H1 (cell line): ENCODE results near the gene RNF157. TPM values are rescaled to one million over a fixed set of nuclear protein-coding genes. Genes with fewer than 3 reads are reported as not detected.

Source experiments
- CTCF ChIA-PET: fragments of 300-600 bp; sonication (Branson Sonifier 250); formaldehyde crosslinking; loops from one replicate; lab custom pipeline; 2021; ENCODE audit not compliant: partially characterized antibody; lab: Charles Lee
- POLR2A ChIA-PET: fragments of 300-600 bp; sonication (Branson Sonifier 250); formaldehyde crosslinking; loops from one replicate; lab custom pipeline; 2021; ENCODE audit warnings: inconsistent platforms; ENCODE audit not compliant: partially characterized antibody; lab: Charles Lee
- DNase-seq, 2 experiments: peaks; one replicate each; pipeline versions ENCODE4 v3.0.0 to v3.0.0-alpha.2; 2010 to 2022; ENCODE audit warnings: low spot score in 2 of 2, low read depth in 1 of 2, mixed read lengths in 1 of 2
- FAIRE-seq: peaks from 2 replicates; lab custom pipeline; 2011; peaks lifted over from hg19 to GRCh38; lab: Jason Lieb, UNC
- H2AFZ ChIP-seq: 2 replicates; pipeline ENCODE4 v1.8.1; 2012; ENCODE audit warnings: low read length, inconsistent platforms
- H2AK5ac ChIP-seq: 2 replicates; pipeline ENCODE4 v1.6.1; 2013; ENCODE audit warnings: low read depth, low read length
- H2BK120ac ChIP-seq: replicated peaks from 2 replicates; pipeline ENCODE3; 2013; ENCODE audit warnings: low read depth, low read length, inconsistent platforms
- H2BK12ac ChIP-seq: 2 replicates; pipeline ENCODE4 v1.6.1; 2013; ENCODE audit warnings: low read depth, low read length
- H2BK15ac ChIP-seq: 2 replicates; pipeline ENCODE4 v1.6.1; 2013; ENCODE audit warnings: low read length
- H2BK20ac ChIP-seq: 2 replicates; pipeline ENCODE4 v1.6.1; 2013; ENCODE audit warnings: low read length
- H2BK5ac ChIP-seq: 2 replicates; pipeline ENCODE4 v1.6.1; 2013; ENCODE audit warnings: low read depth, low read length
- H3K14ac ChIP-seq: 2 replicates; pipeline ENCODE4 v1.6.1; 2013; ENCODE audit warnings: inconsistent platforms; ENCODE audit not compliant: insufficient read length
- H3K18ac ChIP-seq: 2 replicates; pipeline ENCODE4 v1.6.1; 2013; ENCODE audit warnings: low read length; ENCODE audit errors: extremely low read depth
- H3K23ac ChIP-seq: 2 replicates; pipeline ENCODE4 v1.6.1; 2013; ENCODE audit warnings: inconsistent platforms; ENCODE audit not compliant: insufficient read length
- H3K23me2 ChIP-seq: 2 replicates; pipeline ENCODE4 v1.6.1; 2013; ENCODE audit warnings: low read depth, low read length
- H3K27ac ChIP-seq: 2 replicates; pipeline ENCODE4 v1.6.1; 2011; ENCODE audit warnings: low read depth, low read length, inconsistent platforms
- H3K27me3 ChIP-seq, 4 experiments: replicated peaks in 1 of 4; 1 replicate in 1 of 4; 2 replicates in 3 of 4; pipeline versions ENCODE4 v1.6.1 to v1.8.1; 2011 to 2013; ENCODE audit warnings: low read length in 3 of 4, mild to moderate bottlenecking in 3 of 4, inconsistent platforms in 2 of 4, mixed read lengths in 2 of 4, moderate library complexity in 1 of 4; ENCODE audit not compliant: control insufficient read depth in 3 of 4, insufficient read depth in 3 of 4; ENCODE audit errors: extremely low read depth in 1 of 4
- H3K36me3 ChIP-seq, 4 experiments: 2 replicates each; pipeline versions ENCODE4 v1.6.1 to v1.8.1; 2011 to 2013; ENCODE audit warnings: mild to moderate bottlenecking in 4 of 4, low read length in 3 of 4, moderate library complexity in 2 of 4, control low read depth in 1 of 4, inconsistent platforms in 1 of 4; ENCODE audit not compliant: insufficient read depth in 4 of 4, control insufficient read depth in 2 of 4
- H3K4ac ChIP-seq: replicated peaks from 2 replicates; pipeline ENCODE3; 2013; ENCODE audit warnings: low read length, low read depth, mixed read lengths, inconsistent platforms; ENCODE audit not compliant: insufficient read length
- H3K4me1 ChIP-seq, 4 experiments: replicated peaks in 1 of 4; 1 replicate in 1 of 4; 2 replicates in 3 of 4; pipeline versions ENCODE4 v1.6.1 to v1.8.1; 2011 to 2013; ENCODE audit warnings: low read length in 3 of 4, inconsistent platforms in 2 of 4, mixed read lengths in 1 of 4; ENCODE audit not compliant: insufficient read depth in 4 of 4, control insufficient read depth in 3 of 4
- H3K4me2 ChIP-seq, 2 experiments: 2 replicates each; pipeline versions ENCODE4 v1.6.1 to v1.8.1; 2011 to 2013; ENCODE audit warnings: low read depth in 2 of 2, low read length in 2 of 2, control low read depth in 1 of 2, inconsistent platforms in 1 of 2, mild to moderate bottlenecking in 1 of 2; ENCODE audit not compliant: insufficient read depth in 1 of 2
- H3K4me3 ChIP-seq, 4 experiments: fragments of 200-600, 300-600 bp in 1 of 4; sonication (generic), shearing (Covaris generic), sonication (Bioruptor Twin) in 1 of 4; 2 replicates each; pipeline versions ENCODE4 v1.5.1 to v1.8.1; 2011 to 2016; ENCODE audit warnings: low read length in 4 of 4, low read depth in 3 of 4, control low read depth in 2 of 4, inconsistent platforms in 2 of 4, mild to moderate bottlenecking in 2 of 4, mixed read lengths in 1 of 4, moderate library complexity in 1 of 4; ENCODE audit not compliant: insufficient read depth in 2 of 4; ENCODE audit errors: extremely low read depth in 1 of 4
- H3K56ac ChIP-seq: replicated peaks from 2 replicates; pipeline ENCODE3; 2013; ENCODE audit warnings: low read depth, mild to moderate bottlenecking, mixed read lengths, low read length, inconsistent platforms; ENCODE audit not compliant: insufficient read length
- H3K79me1 ChIP-seq: 2 replicates; pipeline ENCODE4 v1.6.1; 2013; ENCODE audit warnings: low read depth, low read length, control low read depth
- H3K79me2 ChIP-seq, 2 experiments: 2 replicates each; pipeline versions ENCODE4 v1.6.1 to v1.8.1; 2012 to 2013; ENCODE audit warnings: low read length in 2 of 2, mild to moderate bottlenecking in 2 of 2, inconsistent platforms in 1 of 2; ENCODE audit not compliant: insufficient read depth in 2 of 2, control insufficient read depth in 1 of 2
- H3K9ac ChIP-seq, 4 experiments: replicated peaks in 1 of 4; 1 replicate in 1 of 4; 2 replicates in 3 of 4; pipeline versions ENCODE4 v1.6.1 to v1.8.1; 2011 to 2013; ENCODE audit warnings: low read depth in 3 of 4, low read length in 3 of 4, control low read depth in 2 of 4, mild to moderate bottlenecking in 2 of 4, moderate library complexity in 2 of 4, inconsistent platforms in 1 of 4; ENCODE audit errors: extremely low read depth in 1 of 4
- H3K9me3 ChIP-seq, 2 experiments: 2 replicates each; pipeline versions ENCODE4 v1.6.1 to v1.8.1; 2012 to 2013; ENCODE audit warnings: mild to moderate bottlenecking in 2 of 2, moderate library complexity in 2 of 2, control low read depth in 1 of 2, inconsistent platforms in 1 of 2, low read depth in 1 of 2, low read length in 1 of 2, mixed read lengths in 1 of 2; ENCODE audit not compliant: insufficient read depth in 2 of 2
- H4K20me1 ChIP-seq, 2 experiments: replicated peaks in 1 of 2; 2 replicates each; pipeline versions ENCODE3 to v1.8.1; 2011 to 2013; ENCODE audit warnings: inconsistent platforms in 2 of 2, low read length in 2 of 2, mild to moderate bottlenecking in 1 of 2; ENCODE audit not compliant: insufficient read depth in 2 of 2, control insufficient read depth in 1 of 2
- H4K5ac ChIP-seq: 2 replicates; pipeline ENCODE4 v1.6.1; 2013; ENCODE audit warnings: low read length, low read depth, mixed read lengths, inconsistent platforms; ENCODE audit not compliant: insufficient read length
- H4K8ac ChIP-seq: 2 replicates; pipeline ENCODE4 v1.8.0; 2013; ENCODE audit warnings: mild to moderate bottlenecking, moderate library complexity, low read length, inconsistent platforms; ENCODE audit not compliant: insufficient read depth; ENCODE audit errors: extremely low read depth
- H4K91ac ChIP-seq: replicated peaks from 2 replicates; pipeline ENCODE3; 2013; ENCODE audit warnings: low read length, mixed read lengths, inconsistent platforms; ENCODE audit not compliant: insufficient read length
- BACH1 ChIP-seq: IDR thresholded peaks from 2 replicates; pipeline ENCODE4 v1.6.1; 2012; ENCODE audit warnings: low read length, improper control_type of control experiment
- CBX8 ChIP-seq: fragments of 300-800, 300-1000 bp; sonication (generic); IDR thresholded peaks from 2 replicates; pipeline ENCODE4 v1.7.1; 2016; ENCODE audit warnings: low read depth, low read length, borderline replicate concordance
- CEBPB ChIP-seq: IDR thresholded peaks from 2 replicates; pipeline ENCODE4 v1.6.1; 2012; ENCODE audit warnings: low read depth, low read length
- CHD1 ChIP-seq: IDR thresholded peaks from 2 replicates; pipeline ENCODE4 v1.6.1; 2012; ENCODE audit warnings: low read depth, low read length, improper control_type of control experiment
- EGR1 ChIP-seq: IDR thresholded peaks from 2 replicates; pipeline ENCODE4 v1.6.1; 2011; ENCODE audit warnings: low read depth, low read length, borderline replicate concordance
- HDAC6 ChIP-seq: IDR thresholded peaks from one replicate; pipeline ENCODE4 v1.7.1; 2012; ENCODE audit warnings: low read depth, mild to moderate bottlenecking, inconsistent platforms, low read length, moderate library complexity
- JUND ChIP-seq: IDR thresholded peaks from 2 replicates; pipeline ENCODE4 v1.6.1; 2011; ENCODE audit warnings: mild to moderate bottlenecking, improper control_type of control experiment, low read length
- POU5F1 ChIP-seq: IDR thresholded peaks from 2 replicates; pipeline ENCODE4 v1.6.1; 2011; ENCODE audit warnings: low read depth, mild to moderate bottlenecking, low read length, moderate library complexity
- SP4 ChIP-seq: IDR thresholded peaks from 2 replicates; pipeline ENCODE4 v1.6.1; 2012; ENCODE audit warnings: low read length, inconsistent platforms
- SRF ChIP-seq: IDR thresholded peaks from 2 replicates; pipeline ENCODE4 v1.6.1; 2011; ENCODE audit warnings: mild to moderate bottlenecking, low read depth, low read length, moderate library complexity
- TEAD4 ChIP-seq: IDR thresholded peaks from 2 replicates; pipeline ENCODE4 v1.6.1; 2012; ENCODE audit warnings: low read depth, low read length, inconsistent platforms, mixed read lengths
- ZNF274 ChIP-seq: IDR thresholded peaks from 2 replicates; pipeline ENCODE4 v1.7.0; 2012; ENCODE audit warnings: low read length, borderline replicate concordance; ENCODE audit errors: extremely low read depth
- WGBS, 2 experiments: shearing (Covaris generic) in 1 of 2; methylation state at CpG; one replicate each; pipeline versions ENCODE4 v1.1.6 to v1.1.7; 2013 to 2015; ENCODE audit warnings: low lambda C conversion rate in 2 of 2, mixed read lengths in 2 of 2, inconsistent platforms in 1 of 2, low coverage in 1 of 2, missing lambda C conversion rate in 1 of 2; ENCODE audit not compliant: insufficient replicate concordance in 2 of 2, insufficient coverage in 1 of 2, insufficient read length in 1 of 2; ENCODE audit errors: extremely low coverage in 1 of 2, missing lambda C conversion rate in 1 of 2; 5-methylcytosine and 5-hydroxymethylcytosine counted together
- polyA plus RNA-seq, 7 experiments: library from polyadenylated mRNA; depleted of rRNA in 3 of 7; stranded (reverse) in 5 of 7; unstranded in 2 of 7; fragments of >200 nt in 5 of 7; fragments of 200-250 nt in 2 of 7; gene quantifications; 1 replicate in 5 of 7; 2 replicates in 1 of 7; 4 replicates in 1 of 7; pipeline versions ENCODE4 v1.2.1 to v1.2.3, GENCODE V29; 2011 to 2013; ENCODE audit warnings: missing spikeins in 2 of 7, mixed read lengths in 2 of 7
- total RNA-seq: library from RNA; stranded (reverse); fragmentation: NEBNext Ultra II Directional; extraction: Animal tissue kit (Norgen Biotek cat#: 25700); gene quantifications from 2 replicates; pipeline ENCODE4 v1.2.1, GENCODE V29; 2021

The RNF157 gene
- total and polyA plus RNA-seq, 2 of the 8 experiments (the other 6 are each of a cell fraction or from before 2014, with no cell fraction given), result 13.4 to 16.7 TPM

GRCh38 chr17:76179496-76180467, 60.5 kb downstream of the RNF157 start:
- FAIRE-seq (no peak), DNase-seq (no peak)
- Histone ChIP-seq H3K4me1 (peaks cover 0 to 4% (median 0%) of the 10 kb centered on the region in 4 experiments; a peak in 2 of 7 replicates), H2BK120ac (no peak overlapping the region), H3K14ac (no peak overlapping the region), H2BK20ac (no peak overlapping the region), H4K8ac (peak overlapping the region; percentile 28; the same call in 1 of the 2 replicates), H3K9me3 (no peaks in the 10 kb centered on the region), H3K4me3 (no peak overlapping the region), H3K23me2 (no peaks in the 10 kb centered on the region), H2BK5ac (no peak overlapping the region), H3K56ac (no peak overlapping the region), H4K91ac (no peak overlapping the region), H3K4ac (no peak overlapping the region), H2AFZ (no peak overlapping the region), H3K27me3 (no peaks in the 10 kb centered on the region; a peak in 1 of 7 replicates), H3K9ac (no peak overlapping the region), H3K79me2 (no peaks in the 10 kb centered on the region), H2AK5ac (no peak overlapping the region), H3K18ac (no peak overlapping the region), H4K20me1 (no peaks in the 10 kb centered on the region), H3K4me2 (no peak overlapping the region), H2BK15ac (no peak overlapping the region), H3K36me3 (no peaks in the 10 kb centered on the region; a peak in 1 of 8 replicates), H4K5ac (no peak overlapping the region), H3K23ac (no peak overlapping the region), H2BK12ac (no peak overlapping the region), H3K27ac (no peak overlapping the region), H3K79me1 (no peaks in the 10 kb centered on the region)
- 89% methylated on average over 6 of the region's 6 CpGs; no CpG with 5 or more reads in 1 of the 2 experiments for WGBS, 2 experiments
- POLR2A ChIA-PET, result interaction anchor here (1.2 to 1.9 kb wide), 6 partner anchors 16 to 59 kb away, joined by 3 to 5 read pairs (median 4); no protein-coding TSS in a partner anchor
- CTCF ChIA-PET, result interaction anchor here (0.6 to 23.7 kb wide), 22 partner anchors 11 to 377 kb away, joined by 3 to 425 read pairs (median 5); partner anchors contain the start of genes EXOC7 and FOXJ1
- TF ChIP-seq JUND (no peak), SP4 (no peak), HDAC6 (no peak), SRF (no peak), CBX8 (no peak), CHD1 (no peak), ZNF274 (no peak), EGR1 (no peak), CEBPB (no peak), POU5F1 (no peak), BACH1 (no peak), TEAD4 (no peak)
